Measurements from ENCODE around the gene GNAT3. TPM values are rescaled to one million over a fixed set of nuclear protein-coding genes. Genes with fewer than 3 reads are reported as not detected.

Gene GNAT3
- total and polyA plus RNA-seq, 2 donors (not counting 3 experiments of a cell fraction or from before 2014, with no cell fraction given), result not detected

DNA sequence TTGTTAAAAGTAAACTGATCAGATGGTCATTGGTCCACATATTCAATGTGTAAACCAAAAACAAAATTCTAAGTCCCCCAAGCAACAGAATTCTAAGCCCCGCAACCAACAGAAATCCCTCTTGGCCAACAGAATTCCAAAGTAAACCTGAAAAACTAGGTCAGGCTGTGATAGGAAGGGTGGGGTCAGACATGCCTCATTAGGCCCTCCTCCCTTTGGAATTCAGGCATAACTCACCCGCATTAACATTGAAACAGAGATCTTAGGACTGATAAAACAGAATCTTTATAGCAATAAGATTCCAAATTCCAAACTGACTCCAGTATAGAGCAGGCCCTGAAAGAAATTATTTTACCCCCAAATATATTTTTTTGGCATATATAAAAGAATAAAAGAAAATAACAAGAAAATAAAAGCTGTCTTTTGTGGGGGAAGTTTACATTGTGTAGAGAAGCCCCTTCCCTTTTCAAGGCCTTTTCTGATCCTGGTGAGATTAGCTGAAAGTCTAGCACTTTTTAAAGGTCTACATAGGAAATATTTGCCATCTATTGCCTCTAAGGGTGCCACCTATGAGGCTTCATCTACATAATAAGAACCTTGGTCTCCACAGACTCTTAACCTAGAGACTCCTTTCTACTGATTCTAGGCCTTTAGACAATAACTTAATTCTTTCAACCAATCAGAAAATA, 30.5 kb downstream of the GNAT3 start:
- Histone ChIP-seq H4K20me1 (replicated peaks; ENCODE audit: control insufficient read depth, extremely low read depth, insufficient read depth, low read length) (no peaks in the 10 kb centered on the region), H3K4me1 (ENCODE audit: control insufficient read depth, extremely low read depth, insufficient read depth, low read length) (no peaks in the 10 kb centered on the region), H3K27me3 (ENCODE audit: control insufficient read depth in 2 of 2, insufficient read depth in 2 of 2, low read length in 2 of 2) (no peaks in the 10 kb centered on the region), H3K9me1 (replicated peaks; ENCODE audit: control insufficient read depth, extremely low read depth, insufficient read depth, low read length) (no peaks in the 10 kb centered on the region), H2AFZ (ENCODE audit: low read depth, low read length) (peak overlapping the region; percentile 39), H3K4me2 (ENCODE audit: insufficient read depth, low read length) (no peak overlapping the region), H3K9ac (replicated peaks; ENCODE audit: extremely low read depth, insufficient read depth, low read length) (no peak overlapping the region), H3K27ac (ENCODE audit: insufficient read depth, low read depth, low read length) (no peak overlapping the region), H3K4me3 (replicated peaks in 1 of 3; ENCODE audit: insufficient read depth in 1 of 3, low read depth in 1 of 3, low read length in 3 of 3) (no peak overlapping the region), H3K36me3 (ENCODE audit: control insufficient read depth in 2 of 2, extremely low read depth in 1 of 2, insufficient read depth in 2 of 2, low read length in 2 of 2) (no peaks in the 10 kb centered on the region), H3K9me3 (replicated peaks; ENCODE audit: control insufficient read depth, insufficient read depth, low read length) (no peaks in the 10 kb centered on the region), H3K79me2 (ENCODE audit: control insufficient read depth, insufficient read depth, low read length) (no peaks in the 10 kb centered on the region)
- DNase-seq (ENCODE audit: low read depth, low spot score) (no peak), FAIRE-seq (no peak)
- ChIA-PET CTCF (no interaction called here), POLR2A (no interaction called here)
- dilution Hi-C loops (cut with MboI; ENCODE audit: extremely low pct_ligation_motif_present, low sequenced_read_pairs), result no loop called here
- TF ChIP-seq GATA2 (IDR thresholded peaks at IDR 0.05; ENCODE audit: insufficient read depth, insufficient read length, low read depth, low read length) (peak; percentile 52), MYC (IDR thresholded peaks at IDR 0.05; ENCODE audit: low read depth, low read length) (no peak)
- intact Hi-C loops (cut with micrococcal nuclease), result no loop called here
- BruUV-seq (replicated peaks), result no TSS peak

DNA sequence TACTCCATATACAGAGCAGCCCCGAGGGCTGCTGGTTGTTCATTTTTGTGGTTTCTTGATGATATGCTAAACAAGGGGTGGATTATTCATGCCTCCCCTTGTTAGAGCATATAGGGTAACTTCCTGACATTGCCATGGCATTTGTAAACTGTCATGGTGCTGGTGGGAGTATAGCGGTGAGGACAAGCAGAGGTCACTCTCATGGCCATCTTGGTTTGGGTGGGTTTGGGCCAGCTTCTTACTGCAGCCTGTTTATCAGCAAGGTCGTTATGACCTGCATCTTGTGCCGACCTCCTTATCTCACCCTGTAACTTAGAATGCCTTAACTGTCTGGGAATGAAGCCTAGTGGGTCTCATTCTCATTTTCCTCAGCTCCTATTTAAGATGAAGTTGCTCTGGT, 31.3 kb downstream of the GNAT3 start:
- POLR2A ChIA-PET, result no interaction called here
- FAIRE-seq, result no peak

More for the DNA sequence above, 31.3 kb downstream of the GNAT3 start:
- DNase-seq (ENCODE audit: low read depth, low spot score), result no peak
- dilution Hi-C loops (cut with MboI; ENCODE audit: extremely low pct_ligation_motif_present, low sequenced_read_pairs), result no loop called here
- Histone ChIP-seq H3K27ac (ENCODE audit: insufficient read depth, low read depth, low read length) (no peak overlapping the region), H3K4me1 (ENCODE audit: control insufficient read depth, extremely low read depth, insufficient read depth, low read length) (no peaks in the 10 kb centered on the region), H4K20me1 (replicated peaks; ENCODE audit: control insufficient read depth, extremely low read depth, insufficient read depth, low read length) (no peaks in the 10 kb centered on the region), H3K4me2 (ENCODE audit: insufficient read depth, low read length) (no peak overlapping the region), H3K9ac (replicated peaks; ENCODE audit: extremely low read depth, insufficient read depth, low read length) (no peak overlapping the region), H3K36me3 (ENCODE audit: control insufficient read depth in 2 of 2, extremely low read depth in 1 of 2, insufficient read depth in 2 of 2, low read length in 2 of 2) (no peaks in the 10 kb centered on the region), H2AFZ (ENCODE audit: low read depth, low read length) (no peak overlapping the region), H3K4me3 (replicated peaks in 1 of 3; ENCODE audit: insufficient read depth in 1 of 3, low read depth in 1 of 3, low read length in 3 of 3) (no peak overlapping the region), H3K9me3 (replicated peaks; ENCODE audit: control insufficient read depth, insufficient read depth, low read length) (no peaks in the 10 kb centered on the region), H3K27me3 (ENCODE audit: control insufficient read depth in 2 of 2, insufficient read depth in 2 of 2, low read length in 2 of 2) (no peaks in the 10 kb centered on the region), H3K79me2 (ENCODE audit: control insufficient read depth, insufficient read depth, low read length) (no peaks in the 10 kb centered on the region), H3K9me1 (replicated peaks; ENCODE audit: control insufficient read depth, extremely low read depth, insufficient read depth, low read length) (no peaks in the 10 kb centered on the region)
- CTCF ChIA-PET, result no interaction called here
- intact Hi-C loops (cut with micrococcal nuclease), result no loop called here
- BruUV-seq (replicated peaks), result no TSS peak
- TF ChIP-seq MYC (IDR thresholded peaks at IDR 0.05; ENCODE audit: low read depth, low read length) (no peak), POLR2A (IDR thresholded peaks at IDR 0.05; ENCODE audit: low read depth, low read length) (no peak), GATA2 (IDR thresholded peaks at IDR 0.05; ENCODE audit: insufficient read depth, insufficient read length, low read depth, low read length) (no peak), JUN (IDR thresholded peaks at IDR 0.05; ENCODE audit: borderline replicate concordance, insufficient read depth, insufficient read length, low read depth) (no peak), POLR2AphosphoS5 (IDR thresholded peaks at IDR 0.05; ENCODE audit: insufficient read depth, low read depth, low read length) (no peak), FOS (IDR thresholded peaks at IDR 0.05; ENCODE audit: borderline replicate concordance, insufficient read depth, low read length) (no peak)
- TF ChIP-seq, protein P1, sequence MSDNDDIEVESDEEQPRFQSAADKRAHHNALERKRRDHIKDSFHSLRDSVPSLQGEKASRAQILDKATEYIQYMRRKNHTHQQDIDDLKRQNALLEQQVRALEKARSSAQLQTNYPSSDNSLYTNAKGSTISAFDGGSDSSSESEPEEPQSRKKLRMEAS (IDR thresholded peaks at IDR 0.05; ENCODE audit: insufficient read depth, insufficient read length), result no peak

Measured in endothelial cell of umbilical vein (primary cell).